ENCODE results near the gene RPL34. TPM values are rescaled to one million over a fixed set of nuclear protein-coding genes. Genes with fewer than 3 reads are reported as not detected.
"Not testable (repeated sequence)": the region's sequence is repeated elsewhere in the genome, so short reads cannot be mapped to it uniquely, and the experiment has no call there.

Gene RPL34
- total and polyA plus RNA-seq, 3 donors from 2014 or later: 237 to 950 (median 435) TPM

- H3K36me3 ChIP-seq (ENCODE audit: low read depth, missing control alignments): no peaks in the 10 kb centered on the region
- WGBS, 2 donors: 77 to 83% methylated on average over 3 of the region's 3 CpGs
- TF ChIP-seq CTCF (IDR thresholded peaks at IDR 0.05) (no peak), POLR2A (IDR thresholded peaks at IDR 0.05) (no peak)
- H3K9me3 ChIP-seq: no peaks in the 10 kb centered on the region
- H3K4me3 ChIP-seq: no peak overlapping the region
- no peak overlapping the region for H3K27ac ChIP-seq
- no peak for DNase-seq
- H3K27me3 ChIP-seq: no peaks in the 10 kb centered on the region
- no peaks in the 10 kb centered on the region for H3K4me1 ChIP-seq
- intact Hi-C loops (cut with DNase I; ENCODE audit: low total_unique reads): no loop called here
Measured at GRCh38 chr4:108586778-108587177, 33.6 kb upstream of the RPL34 start.

GRCh38 chr4:108588878-108589277, 31.5 kb upstream of the RPL34 start:
- H3K4me1 ChIP-seq: no peaks in the 10 kb centered on the region
- H3K9me3 ChIP-seq: no peaks in the 10 kb centered on the region
- 84 to 88% methylated on average over 1 of the region's 1 CpG for WGBS, 2 donors
- DNase-seq: no peak
- TF ChIP-seq CTCF (IDR thresholded peaks at IDR 0.05) (no peak), POLR2A (IDR thresholded peaks at IDR 0.05) (no peak)
- no peaks in the 10 kb centered on the region for H3K27me3 ChIP-seq
- no peaks in the 10 kb centered on the region for H3K36me3 ChIP-seq (ENCODE audit: low read depth, missing control alignments)
- intact Hi-C loops (cut with DNase I; ENCODE audit: low total_unique reads): no loop called here
- H3K4me3 ChIP-seq: no peak overlapping the region
- no peak overlapping the region for H3K27ac ChIP-seq

- intact Hi-C loops (cut with DNase I; ENCODE audit: low total_unique reads): no loop called here
- TF ChIP-seq CTCF (IDR thresholded peaks at IDR 0.05): no peak
- no peak for TF ChIP-seq POLR2A (IDR thresholded peaks at IDR 0.05)
- no peaks in the 10 kb centered on the region for H3K4me1 ChIP-seq
- H3K36me3 ChIP-seq (ENCODE audit: low read depth, missing control alignments): no peaks in the 10 kb centered on the region
- no peak for DNase-seq
- no peaks in the 10 kb centered on the region for H3K27me3 ChIP-seq
- H3K27ac ChIP-seq: no peak overlapping the region
- H3K9me3 ChIP-seq: no peaks in the 10 kb centered on the region
- WGBS, 2 donors: 79 to 89% methylated on average over 2 of the region's 2 CpGs
- H3K4me3 ChIP-seq: no peak overlapping the region
Measured at GRCh38 chr4:108589961-108590360, 30.4 kb upstream of the RPL34 start.

GRCh38 chr4:108590776-108591175, 29.6 kb upstream of the RPL34 start:
- no peaks in the 10 kb centered on the region for H3K36me3 ChIP-seq (ENCODE audit: low read depth, missing control alignments)
- no peak for DNase-seq
- no peaks in the 10 kb centered on the region for H3K9me3 ChIP-seq
- 87 to 95% methylated on average over 1 of the region's 1 CpG for WGBS, 2 donors
- H3K4me1 ChIP-seq: no peaks in the 10 kb centered on the region
- TF ChIP-seq CTCF (IDR thresholded peaks at IDR 0.05) (no peak), POLR2A (IDR thresholded peaks at IDR 0.05) (no peak)
- H3K4me3 ChIP-seq: no peak overlapping the region
- H3K27me3 ChIP-seq: no peaks in the 10 kb centered on the region
- H3K27ac ChIP-seq: no peak overlapping the region
- intact Hi-C loops (cut with DNase I; ENCODE audit: low total_unique reads): no loop called here

GRCh38 chr4:108592674-108592986, 27.7 kb upstream of the RPL34 start:
- Histone ChIP-seq H3K27ac (no peak overlapping the region), H3K36me3 (ENCODE audit: low read depth, missing control alignments) (no peaks in the 10 kb centered on the region), H3K4me1 (no peaks in the 10 kb centered on the region), H3K27me3 (no peaks in the 10 kb centered on the region), H3K4me3 (no peak overlapping the region), H3K9me3 (no peaks in the 10 kb centered on the region)
- no peak for DNase-seq
- intact Hi-C loops (cut with DNase I; ENCODE audit: low total_unique reads): no loop called here
- no peak for TF ChIP-seq CTCF (IDR thresholded peaks at IDR 0.05)
- TF ChIP-seq POLR2A (IDR thresholded peaks at IDR 0.05): no peak
- WGBS, 2 donors: 45 to 66% methylated on average over 2 of the region's 2 CpGs

GRCh38 chr4:108594296-108594695, 26.1 kb upstream of the RPL34 start:
- H3K27me3 ChIP-seq; H3K9me3 ChIP-seq; H3K36me3 ChIP-seq (ENCODE audit: low read depth, missing control alignments); intact Hi-C loops (cut with DNase I; ENCODE audit: low total_unique reads); H3K27ac ChIP-seq; H3K4me1 ChIP-seq: not testable (repeated sequence)
- 80 to 81% methylated on average over 21 of the region's 21 CpGs for WGBS, 2 donors
- DNase-seq: peak; percentile 74
- H3K4me3 ChIP-seq: peak overlapping the region; percentile 1 to 31

Data from testis (tissue), 3 donors.